Fibroblast of lung (primary cell): ENCODE data around the gene CCDC3. TPM values are rescaled to one million over a fixed set of nuclear protein-coding genes. Genes with fewer than 3 reads are reported as not detected.

Experiments
- DNase-seq, 2 donors: peaks; one replicate each; pipeline versions ENCODE4 v3.0.0 to v3.0.0-alpha.2; 2010; ENCODE audit warnings: low read depth in 2 of 2
- H2AFZ ChIP-seq: 2 replicates; pipeline ENCODE4 v1.5.1; 2012; ENCODE audit warnings: low read length, control low read depth, inconsistent platforms
- H3K27ac ChIP-seq: 2 replicates; pipeline ENCODE4 v1.5.1; 2011; ENCODE audit warnings: low read length, control low read depth; ENCODE audit not compliant: insufficient read depth
- H3K27me3 ChIP-seq: 2 replicates; pipeline ENCODE4 v1.5.1; 2011; ENCODE audit warnings: mild to moderate bottlenecking, low read length; ENCODE audit not compliant: control insufficient read depth, insufficient read depth
- H3K36me3 ChIP-seq: 2 replicates; pipeline ENCODE4 v1.5.1; 2011; ENCODE audit warnings: low read length; ENCODE audit not compliant: control insufficient read depth, insufficient read depth
- H3K4me1 ChIP-seq: 2 replicates; pipeline ENCODE4 v1.5.1; 2011; ENCODE audit warnings: low read length; ENCODE audit not compliant: control insufficient read depth, insufficient read depth; ENCODE audit errors: extremely low read depth
- H3K4me2 ChIP-seq: 2 replicates; pipeline ENCODE4 v1.5.1; 2011; ENCODE audit warnings: low read length, control low read depth; ENCODE audit not compliant: insufficient read depth; ENCODE audit errors: extremely low read depth
- H3K4me3 ChIP-seq, 4 experiments: fragments of 200-600 bp in 1 of 4; sonication (generic) in 1 of 4; replicated peaks in 1 of 4; 2 replicates each; pipeline ENCODE4 v1.5.1; 2011 to 2016; ENCODE audit warnings: low read length in 4 of 4, low read depth in 3 of 4, mild to moderate bottlenecking in 3 of 4, control low read depth in 2 of 4, inconsistent platforms in 1 of 4, mixed read lengths in 1 of 4; ENCODE audit not compliant: insufficient read depth in 1 of 4; ENCODE audit errors: control extremely low read depth in 1 of 4
- H3K79me2 ChIP-seq: 2 replicates; pipeline ENCODE4 v1.5.1; 2012; ENCODE audit warnings: mild to moderate bottlenecking, low read length, inconsistent platforms; ENCODE audit not compliant: control insufficient read depth, insufficient read depth
- H3K9ac ChIP-seq: 2 replicates; pipeline ENCODE4 v1.5.1; 2011; ENCODE audit warnings: mild to moderate bottlenecking, low read length, control low read depth; ENCODE audit not compliant: insufficient read depth
- H3K9me3 ChIP-seq: 2 replicates; pipeline ENCODE4 v1.5.1; 2012; ENCODE audit warnings: low read depth, low read length; ENCODE audit not compliant: control insufficient read depth, insufficient read depth
- H4K20me1 ChIP-seq: 2 replicates; pipeline ENCODE4 v1.5.1; 2011; ENCODE audit warnings: low read length; ENCODE audit not compliant: control insufficient read depth, insufficient read depth; ENCODE audit errors: extremely low read depth
- CTCF ChIP-seq, 2 donors: IDR thresholded peaks in 1 of 2; conservative IDR thresholded peaks in 1 of 2; 1 replicate in 1 of 2; 2 replicates in 1 of 2; pipeline ENCODE4 v1.5.1; 2011 to 2012; ENCODE audit warnings: low read length in 2 of 2, control low read depth in 1 of 2, inconsistent platforms in 1 of 2, low read depth in 1 of 2, mild to moderate bottlenecking in 1 of 2
- EZH2 ChIP-seq: IDR thresholded peaks from 2 replicates; pipeline ENCODE4 v1.5.1; 2012; ENCODE audit warnings: low read length, control low read depth, mild to moderate bottlenecking; ENCODE audit errors: missing control alignments
- polyA plus RNA-seq, 2 donors: library from polyadenylated mRNA; depleted of rRNA in 1 of 2; stranded (reverse) in 1 of 2; unstranded in 1 of 2; fragments of >200 nt; gene quantifications; 2 replicates each; pipeline ENCODE4 v1.2.1, GENCODE V29; 2011 to 2012; ENCODE audit warnings: missing spikeins in 1 of 2
- total RNA-seq: library from RNA; depleted of rRNA; stranded (reverse); fragments of >200 nt; gene quantifications from 2 replicates; pipeline ENCODE4 v1.2.1, GENCODE V29; 2014

The CCDC3 gene
- total and polyA plus RNA-seq, 2 donors (not counting 1 experiment from before 2014, with no cell fraction given) = 0.33 to 0.65 TPM

- H3K79me2 ChIP-seq = no peaks in the 10 kb centered on the region
- no peak overlapping the region for H3K4me2 ChIP-seq
- no peaks in the 10 kb centered on the region for H3K36me3 ChIP-seq
- H3K4me1 ChIP-seq = no peaks in the 10 kb centered on the region
- H3K9me3 ChIP-seq = no peaks in the 10 kb centered on the region
- TF ChIP-seq EZH2 (no peak), CTCF (conservative IDR thresholded peaks at IDR 0.05 in 1 of 2, IDR thresholded peaks at IDR 0.05 in 1 of 2; ENCODE audit: low read depth in 1 of 2, low read length in 2 of 2) (no peak)
- no peak overlapping the region for H3K4me3 ChIP-seq
- no peak overlapping the region for H2AFZ ChIP-seq
- no peak overlapping the region for H3K9ac ChIP-seq
- no peaks in the 10 kb centered on the region for H3K27me3 ChIP-seq
- H4K20me1 ChIP-seq = no peaks in the 10 kb centered on the region
- H3K27ac ChIP-seq = no peak overlapping the region
- DNase-seq = no peak
Measured at GRCh38 chr10:12874501-12874900, 127.0 kb downstream of the CCDC3 start.

GRCh38 chr10:12873172-12873571 is 128.3 kb downstream of the CCDC3 start:
- H3K4me3 ChIP-seq = no peak overlapping the region
- H3K4me2 ChIP-seq = no peak overlapping the region
- H2AFZ ChIP-seq = no peak overlapping the region
- H3K27me3 ChIP-seq = no peaks in the 10 kb centered on the region
- H4K20me1 ChIP-seq = no peaks in the 10 kb centered on the region
- H3K36me3 ChIP-seq = no peaks in the 10 kb centered on the region
- no peak overlapping the region for H3K27ac ChIP-seq
- H3K9me3 ChIP-seq = no peaks in the 10 kb centered on the region
- no peak overlapping the region for H3K9ac ChIP-seq
- H3K4me1 ChIP-seq = no peaks in the 10 kb centered on the region
- H3K79me2 ChIP-seq = no peaks in the 10 kb centered on the region
- TF ChIP-seq EZH2 = no peak
- no peak for TF ChIP-seq CTCF (conservative IDR thresholded peaks at IDR 0.05 in 1 of 2, IDR thresholded peaks at IDR 0.05 in 1 of 2; ENCODE audit: low read depth in 1 of 2, low read length in 2 of 2)
- no peak for DNase-seq

GRCh38 chr10:12872577-12872976 is 128.9 kb downstream of the CCDC3 start:
- Histone ChIP-seq H3K27ac (no peak overlapping the region), H3K9ac (no peak overlapping the region), H3K79me2 (no peaks in the 10 kb centered on the region), H2AFZ (no peak overlapping the region), H3K36me3 (no peaks in the 10 kb centered on the region), H4K20me1 (no peaks in the 10 kb centered on the region), H3K27me3 (no peaks in the 10 kb centered on the region), H3K4me3 (no peak overlapping the region), H3K4me1 (no peaks in the 10 kb centered on the region), H3K9me3 (no peaks in the 10 kb centered on the region), H3K4me2 (no peak overlapping the region)
- DNase-seq = no peak
- TF ChIP-seq CTCF (conservative IDR thresholded peaks at IDR 0.05 in 1 of 2, IDR thresholded peaks at IDR 0.05 in 1 of 2; ENCODE audit: low read depth in 1 of 2, low read length in 2 of 2) (no peak), EZH2 (no peak)
